HL-60 (cell line): ENCODE data around the gene KIF20B.

Experiments
- POLR2AphosphoS5 ChIP-seq: IDR thresholded peaks from 2 replicates; pipeline ENCODE4 v1.6.1; 2012; ENCODE audit warnings: low read depth
- REST ChIP-seq: IDR thresholded peaks from 2 replicates; pipeline ENCODE4 v1.6.1; 2012; ENCODE audit warnings: low read depth; ENCODE audit not compliant: insufficient replicate concordance
- SPI1 ChIP-seq: IDR thresholded peaks from 2 replicates; pipeline ENCODE4 v1.6.1; 2012; ENCODE audit warnings: low read depth, mild to moderate bottlenecking, borderline replicate concordance
- TF ChIP-seq, protein P1 (sequence below): IDR thresholded peaks from one replicate; pipeline ENCODE4 v1.5.1; 2011; ENCODE audit warnings: low read length, control low read depth, inconsistent platforms; ENCODE audit not compliant: insufficient read depth

- TF ChIP-seq, protein P1, sequence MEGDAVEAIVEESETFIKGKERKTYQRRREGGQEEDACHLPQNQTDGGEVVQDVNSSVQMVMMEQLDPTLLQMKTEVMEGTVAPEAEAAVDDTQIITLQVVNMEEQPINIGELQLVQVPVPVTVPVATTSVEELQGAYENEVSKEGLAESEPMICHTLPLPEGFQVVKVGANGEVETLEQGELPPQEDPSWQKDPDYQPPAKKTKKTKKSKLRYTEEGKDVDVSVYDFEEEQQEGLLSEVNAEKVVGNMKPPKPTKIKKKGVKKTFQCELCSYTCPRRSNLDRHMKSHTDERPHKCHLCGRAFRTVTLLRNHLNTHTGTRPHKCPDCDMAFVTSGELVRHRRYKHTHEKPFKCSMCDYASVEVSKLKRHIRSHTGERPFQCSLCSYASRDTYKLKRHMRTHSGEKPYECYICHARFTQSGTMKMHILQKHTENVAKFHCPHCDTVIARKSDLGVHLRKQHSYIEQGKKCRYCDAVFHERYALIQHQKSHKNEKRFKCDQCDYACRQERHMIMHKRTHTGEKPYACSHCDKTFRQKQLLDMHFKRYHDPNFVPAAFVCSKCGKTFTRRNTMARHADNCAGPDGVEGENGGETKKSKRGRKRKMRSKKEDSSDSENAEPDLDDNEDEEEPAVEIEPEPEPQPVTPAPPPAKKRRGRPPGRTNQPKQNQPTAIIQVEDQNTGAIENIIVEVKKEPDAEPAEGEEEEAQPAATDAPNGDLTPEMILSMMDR, result no peak
- no peak for TF ChIP-seq POLR2AphosphoS5
- no peak for TF ChIP-seq SPI1
- no peak for TF ChIP-seq REST
These were observed 49.3 kb upstream of the KIF20B start for GRCh38 chr10:89651916-89652573.
